GM23338 (cell line): ENCODE measurements around the gene DDX39A. TPM values are rescaled to one million over a fixed set of nuclear protein-coding genes. Genes with fewer than 3 reads are reported as not detected.

ENCODE experiments used
- ATAC-seq: fragments of 200-7000 bp; cut with Tn5 transposase; 3 replicates; pipeline ENCODE4 v1.9.1; 2020
- DNase-seq: peaks from one replicate; pipeline ENCODE4 v3.0.0-alpha.2; 2015; ENCODE audit warnings: low spot score
- H2AFZ ChIP-seq: fragments of 200-600 bp; sonication (generic); 2 replicates; pipeline ENCODE4 v1.8.0; 2016; ENCODE audit warnings: antibody characterized with exemption, mild to moderate bottlenecking, moderate library complexity
- H3F3A ChIP-seq: fragments of 200-600 bp; sonication (generic); replicated peaks from 2 replicates; pipeline ENCODE4 v1.8.0; 2017; ENCODE audit warnings: antibody characterized with exemption, mixed run types, low read depth
- H3K27ac ChIP-seq: fragments of 200-600 bp; sonication (generic); 2 replicates; pipeline ENCODE4 v1.6.1; 2016; ENCODE audit warnings: low read depth
- H3K27me3 ChIP-seq: fragments of 200-600 bp; sonication (generic); 2 replicates; pipeline ENCODE4 v1.8.0; 2016; ENCODE audit warnings: mild to moderate bottlenecking, mixed run types, moderate library complexity; ENCODE audit not compliant: insufficient read depth
- H3K36me3 ChIP-seq: fragments of 200-600 bp; sonication (generic); 2 replicates; pipeline ENCODE4 v1.8.0; 2016; ENCODE audit warnings: mild to moderate bottlenecking; ENCODE audit not compliant: insufficient read depth
- H3K4me1 ChIP-seq: fragments of 200-600 bp; sonication (generic); 2 replicates; pipeline ENCODE4 v1.8.0; 2016; ENCODE audit warnings: mild to moderate bottlenecking, moderate library complexity; ENCODE audit not compliant: insufficient read depth
- H3K4me2 ChIP-seq: fragments of 200-600 bp; sonication (generic); 2 replicates; pipeline ENCODE4 v1.7.1; 2017; ENCODE audit warnings: mixed run types
- H3K4me3 ChIP-seq: fragments of 200-600 bp; sonication (generic); 2 replicates; pipeline ENCODE4 v1.6.1; 2016; ENCODE audit warnings: mixed run types
- H3K79me2 ChIP-seq: fragments of 200-600 bp; sonication (generic); replicated peaks from 2 replicates; pipeline ENCODE4 v1.8.0; 2017; ENCODE audit warnings: mild to moderate bottlenecking; ENCODE audit not compliant: insufficient read depth
- H3K9me2 ChIP-seq: fragments of 200-600 bp; sonication (generic); 2 replicates; pipeline ENCODE4 v1.8.0; 2017; ENCODE audit not compliant: insufficient read depth
- H4K20me1 ChIP-seq: fragments of 200-600 bp; sonication (generic); replicated peaks from 2 replicates; pipeline ENCODE4 v1.8.0; 2017; ENCODE audit warnings: mild to moderate bottlenecking; ENCODE audit not compliant: insufficient read depth
- H3K27ac Mint-ChIP-seq: 2 replicates; pipeline ENCODE4 v1.8.0; 2020; ENCODE audit warnings: inconsistent platforms, mild to moderate bottlenecking, moderate library complexity, mixed read lengths
- H3K27me3 Mint-ChIP-seq: 3 replicates; pipeline ENCODE4 v1.8.0; 2022; ENCODE audit warnings: low read depth, mild to moderate bottlenecking, moderate library complexity, mixed read lengths, inconsistent platforms; ENCODE audit not compliant: insufficient read depth, poor library complexity
- H3K36me3 Mint-ChIP-seq: 3 replicates; pipeline ENCODE4 v1.8.0; 2021; ENCODE audit warnings: low read depth, mild to moderate bottlenecking, inconsistent platforms, moderate library complexity, mixed read lengths
- H3K4me1 Mint-ChIP-seq: 3 replicates; pipeline ENCODE4 v1.8.0; 2020; ENCODE audit warnings: mild to moderate bottlenecking, inconsistent platforms, mixed read lengths
- H3K4me3 Mint-ChIP-seq: 3 replicates; pipeline ENCODE4 v1.8.0; 2021; ENCODE audit warnings: moderate library complexity, mild to moderate bottlenecking, inconsistent platforms, mixed read lengths
- H3K9me3 Mint-ChIP-seq: 3 replicates; pipeline ENCODE4 v1.8.0; 2020; ENCODE audit warnings: moderate library complexity, mild to moderate bottlenecking, inconsistent platforms, mixed read lengths
- CREB1 ChIP-seq: fragments of 250-450 bp; sonication (Bioruptor Pico); IDR thresholded peaks from 2 replicates; pipeline ENCODE4 v1.5.0; 2020; ENCODE audit warnings: low read depth, mild to moderate bottlenecking, moderate library complexity
- EZH2 ChIP-seq: fragments of 200-600 bp; sonication (generic); IDR thresholded peaks from one replicate; pipeline ENCODE4 v1.8.0; 2017; ENCODE audit warnings: antibody characterized with exemption, mild to moderate bottlenecking, low read depth; ENCODE audit not compliant: unreplicated experiment
- EZH2phosphoT487 ChIP-seq: fragments of 200-600 bp; sonication (generic); IDR thresholded peaks from one replicate; pipeline ENCODE4 v1.8.1; 2018; ENCODE audit warnings: antibody characterized with exemption; ENCODE audit not compliant: unreplicated experiment
- POLR2AphosphoS5 ChIP-seq: IDR thresholded peaks from 2 replicates; pipeline ENCODE4 v1.6.1; 2016; ENCODE audit warnings: antibody characterized with exemption, low read depth
- long read RNA-seq: library from polyadenylated mRNA; unstranded; transcript quantifications from one replicate; pipeline ENCODE4 v2.0.0, GENCODE V29; 2020; ENCODE audit not compliant: unreplicated experiment
- polyA plus RNA-seq: library from polyadenylated mRNA; unstranded; fragments of >200 nt; fragmentation: Nextera tagmentation; extraction: Ambion mirVana; gene quantifications from 2 replicates; pipeline ENCODE4 v1.2.1, GENCODE V29; 2016
- total RNA-seq: library from RNA; depleted of rRNA; stranded (reverse); fragments of >200 nt; shearing (Covaris generic); gene quantifications from 2 replicates; pipeline ENCODE4 v1.2.3, GENCODE V29; 2014; rRNA removed
- TF ChIP-seq, protein P1 (sequence below): IDR thresholded peaks from one replicate; pipeline ENCODE4 v1.6.1; 2018; ENCODE audit warnings: antibody characterized with exemption; ENCODE audit not compliant: unreplicated experiment

DDX39A gene
- 156 and 196 TPM in 2 replicates for total RNA-seq
- 185 and 195 TPM in 2 replicates for polyA plus RNA-seq
- long read RNA-seq, transcript DDX39A-201 (11 exons, 1,471 nt), result major isoform, 135 of 172 reads
- long read RNA-seq, partial matches to known transcripts, result 9 of 172 reads
- long read RNA-seq, other reads (novel, unspliced or antisense), result 28 of 172 reads

DNA sequence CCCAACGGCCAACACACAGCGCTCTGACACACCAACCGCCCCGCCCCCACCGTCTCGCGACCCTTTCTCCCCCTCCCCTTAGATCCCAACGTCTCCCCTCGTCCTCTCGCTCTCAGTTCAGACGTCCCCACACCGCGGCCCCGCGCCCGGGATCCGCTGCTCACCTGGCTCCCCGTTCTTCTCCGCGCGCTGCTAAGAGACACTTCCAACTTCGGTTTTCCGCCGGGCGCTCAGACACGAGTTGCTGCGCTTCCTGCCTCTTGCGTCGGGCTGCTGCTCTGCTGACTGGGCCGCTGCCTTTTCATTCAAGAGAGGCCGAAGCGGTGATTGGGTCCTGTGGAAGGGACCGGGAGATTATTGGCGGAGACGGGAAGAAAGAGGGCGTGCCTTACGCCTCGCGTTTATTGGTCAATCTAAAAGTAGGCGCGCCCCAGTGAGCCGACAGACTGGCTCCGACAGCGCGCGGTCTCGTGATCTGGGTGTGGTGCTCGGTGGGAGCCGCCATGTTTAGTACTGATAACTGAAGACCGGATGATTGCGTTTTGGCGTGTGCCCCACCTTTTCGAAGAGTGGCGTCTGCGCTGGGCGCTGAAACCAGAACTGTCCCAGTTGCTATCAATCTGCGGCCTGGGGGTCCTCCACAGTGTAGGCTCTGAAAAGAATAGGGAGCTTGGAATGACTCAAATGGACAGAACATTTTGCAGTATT, at the start of gene DDX39A:
TSS of gene DDX39A (minus strand) at position 236 of the 708 bp plus-strand sequence. CDS start 6,121 bp downstream, outside the sequence.
- peaks cover 18% of the 10 kb centered on the region for H3K4me1 Mint-ChIP-seq
- H3K4me3 Mint-ChIP-seq, result peak within 1 kb of the TSS; percentile 91
- Histone ChIP-seq H3K4me2 (peak within 1 kb of the TSS; percentile 95), H3K4me1 (peaks cover 10% of the 10 kb centered on the region), H3K79me2 (peaks cover 46% of the 10 kb centered on the region), H4K20me1 (peaks cover 42% of the 10 kb centered on the region), H3K9me2 (0 out of 2 replicates have a peak, but pooled peaks cover 5% of the 10 kb centered on the region), H2AFZ (peak within 1 kb of the TSS; percentile 45; the same call in 1 of the 2 replicates), H3K27me3 (no peaks in the 10 kb centered on the region), H3K27ac (peak within 1 kb of the TSS; percentile 91), H3F3A (peaks cover 12% of the 10 kb centered on the region; the same call in 1 of the 2 replicates), H3K4me3 (peak within 1 kb of the TSS; percentile 98), H3K36me3 (no peaks in the 10 kb centered on the region)
- peak; percentile 100 for DNase-seq
- TF ChIP-seq, protein P1, sequence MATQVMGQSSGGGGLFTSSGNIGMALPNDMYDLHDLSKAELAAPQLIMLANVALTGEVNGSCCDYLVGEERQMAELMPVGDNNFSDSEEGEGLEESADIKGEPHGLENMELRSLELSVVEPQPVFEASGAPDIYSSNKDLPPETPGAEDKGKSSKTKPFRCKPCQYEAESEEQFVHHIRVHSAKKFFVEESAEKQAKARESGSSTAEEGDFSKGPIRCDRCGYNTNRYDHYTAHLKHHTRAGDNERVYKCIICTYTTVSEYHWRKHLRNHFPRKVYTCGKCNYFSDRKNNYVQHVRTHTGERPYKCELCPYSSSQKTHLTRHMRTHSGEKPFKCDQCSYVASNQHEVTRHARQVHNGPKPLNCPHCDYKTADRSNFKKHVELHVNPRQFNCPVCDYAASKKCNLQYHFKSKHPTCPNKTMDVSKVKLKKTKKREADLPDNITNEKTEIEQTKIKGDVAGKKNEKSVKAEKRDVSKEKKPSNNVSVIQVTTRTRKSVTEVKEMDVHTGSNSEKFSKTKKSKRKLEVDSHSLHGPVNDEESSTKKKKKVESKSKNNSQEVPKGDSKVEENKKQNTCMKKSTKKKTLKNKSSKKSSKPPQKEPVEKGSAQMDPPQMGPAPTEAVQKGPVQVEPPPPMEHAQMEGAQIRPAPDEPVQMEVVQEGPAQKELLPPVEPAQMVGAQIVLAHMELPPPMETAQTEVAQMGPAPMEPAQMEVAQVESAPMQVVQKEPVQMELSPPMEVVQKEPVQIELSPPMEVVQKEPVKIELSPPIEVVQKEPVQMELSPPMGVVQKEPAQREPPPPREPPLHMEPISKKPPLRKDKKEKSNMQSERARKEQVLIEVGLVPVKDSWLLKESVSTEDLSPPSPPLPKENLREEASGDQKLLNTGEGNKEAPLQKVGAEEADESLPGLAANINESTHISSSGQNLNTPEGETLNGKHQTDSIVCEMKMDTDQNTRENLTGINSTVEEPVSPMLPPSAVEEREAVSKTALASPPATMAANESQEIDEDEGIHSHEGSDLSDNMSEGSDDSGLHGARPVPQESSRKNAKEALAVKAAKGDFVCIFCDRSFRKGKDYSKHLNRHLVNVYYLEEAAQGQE, result no peak
- TF ChIP-seq CREB1 (CRISPR knock-in tag) (peak; percentile 43; the same call in 1 of the 2 replicates), EZH2phosphoT487 (no peak), POLR2AphosphoS5 (peak; percentile 85)
- peaks cover 17% of the 10 kb centered on the region for H3K36me3 Mint-ChIP-seq
- peak; percentile 97 for ATAC-seq
- H3K27me3 Mint-ChIP-seq, result peaks cover 12% of the 10 kb centered on the region
- no peaks in the 10 kb centered on the region; the same call in 2 of the 3 replicates for H3K9me3 Mint-ChIP-seq
- H3K27ac Mint-ChIP-seq, result peak within 1 kb of the TSS; percentile 98

DNA sequence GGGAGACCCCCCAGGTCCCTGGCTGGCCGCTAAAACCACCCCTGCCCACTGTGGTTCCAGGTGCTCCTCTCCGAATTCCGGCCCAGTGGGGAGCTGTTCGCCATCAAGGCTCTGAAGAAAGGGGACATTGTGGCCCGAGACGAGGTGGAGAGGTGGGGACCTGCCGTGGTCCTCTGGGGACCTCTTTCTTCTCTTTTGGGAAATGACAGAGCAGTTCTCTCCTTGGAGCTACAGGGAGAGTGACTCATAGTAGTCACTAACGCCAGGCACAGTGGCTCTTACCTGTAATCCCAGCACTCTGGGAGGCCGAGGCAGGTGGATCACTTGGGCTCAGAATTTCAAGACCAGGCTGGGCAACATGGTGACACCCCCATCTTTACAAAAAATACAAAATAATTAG, 48.7 kb upstream of the DDX39A start:
- H3K27me3 Mint-ChIP-seq, result peaks cover 13% of the 10 kb centered on the region
- ATAC-seq (no peak), DNase-seq (no peak)
- TF ChIP-seq, protein P1, result no peak
- TF ChIP-seq EZH2, result no peak

More for the DNA sequence above, 48.7 kb upstream of the DDX39A start:
- Histone ChIP-seq H3K9me2 (no peaks in the 10 kb centered on the region), H3K4me1 (no peaks in the 10 kb centered on the region), H2AFZ (no peak overlapping the region), H3F3A (0 out of 2 replicates have a peak, but pooled peaks cover under 1% of the 10 kb centered on the region), H3K4me3 (no peak overlapping the region), H3K27me3 (peaks cover 3% of the 10 kb centered on the region), H4K20me1 (no peaks in the 10 kb centered on the region; the same call in 1 of the 2 replicates), H3K27ac (no peak overlapping the region), H3K79me2 (no peaks in the 10 kb centered on the region), H3K36me3 (peaks cover 13% of the 10 kb centered on the region; the same call in 1 of the 2 replicates), H3K4me2 (no peak overlapping the region)
- Mint-ChIP-seq H3K4me3 (no peak overlapping the region), H3K27ac (no peak overlapping the region), H3K9me3 (no peaks in the 10 kb centered on the region), H3K4me1 (peaks cover 5% of the 10 kb centered on the region; the same call in 2 of the 3 replicates), H3K36me3 (peaks cover 31% of the 10 kb centered on the region)
